ENCODE data around the gene ARHGAP24. TPM values are rescaled to one million over a fixed set of nuclear protein-coding genes. Genes with fewer than 3 reads are reported as not detected.

Gene ARHGAP24
- total and polyA plus RNA-seq, 10 of the 15 experiments (the other 5 are each of a cell fraction or from before 2014, with no cell fraction given): 0.10 to 4.2 (median 0.52) TPM

GRCh38 chr4:85778632-85779131 is 303.7 kb downstream of the ARHGAP24 start:
- DNase-seq (ENCODE audit: low read depth, low spot score): no peak
- Histone ChIP-seq H3K79me2 (ENCODE audit: control insufficient read depth, insufficient read depth, low read length) (no peaks in the 10 kb centered on the region), H3K4me1 (ENCODE audit: control insufficient read depth, insufficient read depth, low read length) (peaks cover 4% of the 10 kb centered on the region; the same call in 1 of the 2 replicates), H3K4me2 (ENCODE audit: control insufficient read depth, insufficient read depth) (peak overlapping the region; percentile 82), H3K27ac (ENCODE audit: control insufficient read depth, insufficient read depth) (peak overlapping the region; percentile 29; the same call in 1 of the 2 replicates), H3K4me3 (peak overlapping the region; percentile 9; the same call in 1 of the 2 replicates), H3K9ac (ENCODE audit: control insufficient read depth, insufficient read depth, low read length) (no peak overlapping the region), H3K36me3 (ENCODE audit: control insufficient read depth in 2 of 2, insufficient read depth in 2 of 2, low read length in 1 of 2) (no peaks in the 10 kb centered on the region), H2AFZ (ENCODE audit: control insufficient read depth, low read depth, low read length) (peak overlapping the region; percentile 15; the same call in 1 of the 2 replicates), H3K9me3 (replicated peaks; ENCODE audit: control insufficient read depth, insufficient read depth, low read length) (no peaks in the 10 kb centered on the region), H3K27me3 (replicated peaks in 1 of 2; ENCODE audit: control insufficient read depth in 2 of 2, insufficient read depth in 2 of 2, low read length in 1 of 2) (no peaks in the 10 kb centered on the region; a peak in 1 of 4 replicates), H4K20me1 (ENCODE audit: control insufficient read depth, insufficient read depth) (no peaks in the 10 kb centered on the region)
- intact Hi-C loops (cut with micrococcal nuclease; ENCODE audit: unreplicated experiment): loop anchor here (1.0 to 2.0 kb wide), 2 partner anchors 46 to 76 kb away; no protein-coding TSS in a partner anchor
- ATAC-seq: peak; percentile 92
- ChIA-PET POLR2A (interaction anchor here (0.9 to 1.6 kb wide), 2 partner anchors 14 to 298 kb away, joined by 3 read pairs; no protein-coding TSS in a partner anchor), RAD21 (ENCODE audit: unreplicated experiment) (interaction anchor here (0.7 to 2.2 kb wide), 11 partner anchors 8 to 462 kb away, joined by 3 to 12 read pairs (median 3); no protein-coding TSS in a partner anchor), CTCF (interaction anchor here (0.7 to 2.8 kb wide), 15 partner anchors 9 to 361 kb away, joined by 3 to 52 read pairs (median 4); no protein-coding TSS in a partner anchor), SMC1A (ENCODE audit: uncharacterized antibody, unreplicated experiment) (interaction anchor here (0.8 to 3.0 kb wide), 17 partner anchors 9 to 1183 kb away, joined by 3 to 15 read pairs (median 4); no protein-coding TSS in a partner anchor)
- BruUV-seq (replicated peaks): no TSS peak
- 2% methylated on average over 3 of the region's 3 CpGs for WGBS (ENCODE audit: insufficient coverage, insufficient replicate concordance, low lambda C conversion rate, missing lambda C conversion rate)
- peak; percentile 84 for FAIRE-seq
- in situ Hi-C loops (cut with MboI): no loop called here
- no peak for TF ChIP-seq CUX1 (IDR thresholded peaks at IDR 0.05; ENCODE audit: insufficient replicate concordance, low read depth, low read length)
- no peak for TF ChIP-seq NR2C1 (IDR thresholded peaks at IDR 0.05)
- TF ChIP-seq CBFB (IDR thresholded peaks at IDR 0.05; ENCODE audit: low read depth): no peak
- TF ChIP-seq CHD4 (IDR thresholded peaks at IDR 0.05): no peak
- TF ChIP-seq SMC3 (IDR thresholded peaks at IDR 0.05; ENCODE audit: borderline replicate concordance, low read length): no peak
- TF ChIP-seq EED (IDR thresholded peaks at IDR 0.05; ENCODE audit: low read depth): no peak
- 0 out of 2 replicates have a peak, but pooled peaks have one; percentile 18 for TF ChIP-seq PAX5 (IDR thresholded peaks at IDR 0.05; ENCODE audit: borderline replicate concordance, low read depth, low read length)
- no peak for TF ChIP-seq E2F8 (IDR thresholded peaks at IDR 0.05; ENCODE audit: low read depth, partially characterized antibody)
- TF ChIP-seq NR2F1 (conservative IDR thresholded peaks at IDR 0.05): peak; percentile 64
- no peak for TF ChIP-seq ATF7 (IDR thresholded peaks at IDR 0.05; ENCODE audit: low read depth)
- TF ChIP-seq MTA2 (IDR thresholded peaks at IDR 0.05; ENCODE audit: low read depth): no peak; the same call in 1 of the 2 replicates
- TF ChIP-seq IRF4 (IDR thresholded peaks at IDR 0.05; ENCODE audit: low read depth, low read length): peak; percentile 56; the same call in 1 of the 2 replicates
- TF ChIP-seq EP300 (IDR thresholded peaks at IDR 0.05; ENCODE audit: borderline replicate concordance in 1 of 2, control insufficient read depth in 1 of 2, low read depth in 2 of 2, low read length in 2 of 2): peak; percentile 52; a peak in 1 of 4 replicates
- TF ChIP-seq ZBED1 (IDR thresholded peaks at IDR 0.05; ENCODE audit: borderline replicate concordance): no peak
- no peak for TF ChIP-seq RELA (IDR thresholded peaks at IDR 0.05; ENCODE audit: borderline replicate concordance, partially characterized antibody)
- TF ChIP-seq STAT3 (IDR thresholded peaks at IDR 0.05; ENCODE audit: low read depth, low read length): no peak
- TF ChIP-seq SIN3A (IDR thresholded peaks at IDR 0.05; ENCODE audit: low read depth, low read length): no peak
